HEK293 (cell line): ENCODE measurements around the gene NRN1L.

Experiments
- CTCF ChIA-PET: fragments of 350-600 bp; formaldehyde crosslinking; extraction: SDS; loops from one replicate; lab custom pipeline; 2021; ENCODE audit warnings: antibody characterized with exemption; lab: Yijun Ruan, JAX
- POLR2A ChIA-PET: fragments of 300-600 bp; formaldehyde crosslinking; extraction: SDS; loops from one replicate; lab custom pipeline; 2020; ENCODE audit warnings: antibody characterized with exemption, inconsistent platforms; lab: Yijun Ruan, JAX
- H3K27ac ChIP-seq: fragments of 200-500 bp; sonication (Bioruptor generic); 2 replicates; pipeline ENCODE4 v1.5.1; 2014; ENCODE audit warnings: low read depth, low read length, control low read depth, inconsistent platforms; ENCODE audit errors: extremely low read depth
- H3K36me3 ChIP-seq, 2 experiments: fragments of 200-500 bp in 1 of 2; sonication (Bioruptor generic) in 1 of 2; 1 replicate in 1 of 2; 2 replicates in 1 of 2; pipeline ENCODE4 v1.5.1; 2014 to 2017; ENCODE audit warnings: inconsistent platforms in 2 of 2, low read length in 2 of 2; ENCODE audit not compliant: control insufficient read depth in 2 of 2, insufficient read depth in 1 of 2
- H3K4me1 ChIP-seq: fragments of 200-500 bp; sonication (Bioruptor generic); 2 replicates; pipeline ENCODE4 v1.5.1; 2014; ENCODE audit warnings: mild to moderate bottlenecking, low read length, inconsistent platforms; ENCODE audit not compliant: control insufficient read depth, insufficient read depth
- H3K4me3 ChIP-seq: 2 replicates; pipeline ENCODE4 v1.5.1; 2011; ENCODE audit warnings: low read depth, mild to moderate bottlenecking, control low read depth, low read length, moderate library complexity
- H3K9me3 ChIP-seq: fragments of 200-500 bp; sonication (Bioruptor generic); 2 replicates; pipeline ENCODE4 v1.5.1; 2014; ENCODE audit warnings: low read depth, low read length, inconsistent platforms; ENCODE audit not compliant: control insufficient read depth, insufficient read depth
- EGR2 ChIP-seq: fragments of 450-650 bp; formaldehyde crosslinking; IDR thresholded peaks from 2 replicates; pipeline ENCODE4 v1.5.1; 2016; ENCODE audit warnings: low read depth, missing biosample characterization, missing genetic modification characterization
- INSM2 ChIP-seq: fragments of 450-650 bp; formaldehyde crosslinking; IDR thresholded peaks from 2 replicates; pipeline ENCODE4 v1.5.1; 2016; ENCODE audit warnings: missing biosample characterization, missing genetic modification characterization
- KLF16 ChIP-seq: fragments of 450-650 bp; formaldehyde crosslinking; IDR thresholded peaks from 2 replicates; pipeline ENCODE4 v1.5.1; 2017; ENCODE audit warnings: missing biosample characterization, missing genetic modification characterization
- SCRT1 ChIP-seq: fragments of 450-650 bp; formaldehyde crosslinking; IDR thresholded peaks from 2 replicates; pipeline ENCODE4 v1.5.1; 2016; ENCODE audit warnings: missing biosample characterization, missing genetic modification characterization, borderline replicate concordance
- SP3 ChIP-seq: fragments of 450-650 bp; formaldehyde crosslinking; IDR thresholded peaks from 2 replicates; pipeline ENCODE4 v1.5.1; 2016; ENCODE audit warnings: missing biosample characterization, missing genetic modification characterization
- WT1 ChIP-seq: fragments of 450-650 bp; formaldehyde crosslinking; IDR thresholded peaks from 2 replicates; pipeline ENCODE4 v1.5.1; 2016; ENCODE audit warnings: missing biosample characterization, missing genetic modification characterization
- ZBTB1 ChIP-seq: fragments of 450-650 bp; formaldehyde crosslinking; IDR thresholded peaks from 2 replicates; pipeline ENCODE4 v1.5.1; 2016; ENCODE audit warnings: missing biosample characterization, missing genetic modification characterization
- ZBTB44 ChIP-seq: fragments of 450-650 bp; IDR thresholded peaks from 2 replicates; pipeline ENCODE4 v1.5.1; 2018; ENCODE audit warnings: missing biosample characterization, mild to moderate bottlenecking, missing genetic modification characterization
- ZFHX2 ChIP-seq: fragments of 450-650 bp; formaldehyde crosslinking; conservative IDR thresholded peaks from 2 replicates; pipeline ENCODE4 v1.5.1; 2016; ENCODE audit warnings: missing biosample characterization, missing genetic modification characterization
- ZNF18 ChIP-seq: fragments of 450-650 bp; formaldehyde crosslinking; IDR thresholded peaks from 2 replicates; pipeline ENCODE4 v1.5.1; 2016; ENCODE audit warnings: missing biosample characterization, missing genetic modification characterization
- ZNF19 ChIP-seq: fragments of 450-650 bp; formaldehyde crosslinking; IDR thresholded peaks from 2 replicates; pipeline ENCODE4; 2016; ENCODE audit warnings: missing biosample characterization, missing genetic modification characterization, low read depth
- ZNF274 ChIP-seq, 2 experiments: fragments of 200-500 bp in 1 of 2; fragments of 450-650 bp in 1 of 2; sonication (Bioruptor generic) in 1 of 2; formaldehyde crosslinking in 1 of 2; IDR thresholded peaks; 2 replicates each; pipeline versions ENCODE4 v1.5.1 to v1.6.1; 2014 to 2016; ENCODE audit warnings: borderline replicate concordance in 1 of 2, inconsistent platforms in 1 of 2, low read length in 1 of 2, missing biosample characterization in 1 of 2, missing genetic modification characterization in 1 of 2
- ZNF302 ChIP-seq: fragments of 450-650 bp; formaldehyde crosslinking; IDR thresholded peaks from 2 replicates; pipeline ENCODE4 v1.5.1; 2016; ENCODE audit warnings: missing biosample characterization, missing genetic modification characterization, low read depth
- ZNF600 ChIP-seq: fragments of 450-650 bp; formaldehyde crosslinking; IDR thresholded peaks from 2 replicates; pipeline ENCODE4 v1.5.1; 2016; ENCODE audit warnings: missing biosample characterization, missing genetic modification characterization
- ZNF624 ChIP-seq: fragments of 450-650 bp; formaldehyde crosslinking; IDR thresholded peaks from 2 replicates; pipeline ENCODE4 v1.5.1; 2017; ENCODE audit warnings: missing biosample characterization, missing genetic modification characterization

The NRN1L gene

GRCh38 chr16:67877064-67877463 lies 7.6 kb upstream of the NRN1L start:
- peaks cover 0 to 80% of the 10 kb centered on the region in 2 experiments; a peak in 2 of 3 replicates for H3K36me3 ChIP-seq
- H3K27ac ChIP-seq = no peak overlapping the region
- CTCF ChIA-PET = interaction anchor here (0.6 to 1.6 kb wide), 2 partner anchors 61 to 310 kb away, joined by 3 to 7 read pairs; no protein-coding TSS in a partner anchor
- no peaks in the 10 kb centered on the region for H3K9me3 ChIP-seq
- H3K4me1 ChIP-seq = no peaks in the 10 kb centered on the region
- POLR2A ChIA-PET = no interaction called here
- no peak overlapping the region for H3K4me3 ChIP-seq
- TF ChIP-seq ZNF302 (tag by site-specific recombination) (no peak), SCRT1 (tag by site-specific recombination) (no peak), INSM2 (no peak), KLF16 (tag by site-specific recombination) (no peak), ZBTB1 (no peak), ZNF18 (no peak), ZNF624 (no peak), WT1 (tag by site-specific recombination) (no peak)

GRCh38 chr16:67878232-67878631 lies 6.5 kb upstream of the NRN1L start:
- ChIA-PET POLR2A (no interaction called here), CTCF (interaction anchor here (0.6 to 0.9 kb wide), 3 partner anchors 8 to 306 kb away, joined by 3 to 4 read pairs (median 3); no protein-coding TSS in a partner anchor)
- no peaks in the 10 kb centered on the region for H3K4me1 ChIP-seq
- TF ChIP-seq EGR2 (tag by site-specific recombination) (peak; percentile 69), ZBTB44 (tag by site-specific recombination) (no peak), ZFHX2 (peak; percentile 62), ZNF274 (IDR thresholded peaks at IDR 0.05; ENCODE audit: low read length) (no peak), ZNF274 (tag by site-specific recombination; IDR thresholded peaks at IDR 0.05; ENCODE audit: borderline replicate concordance) (no peak), SP3 (tag by site-specific recombination) (no peak)
- TF ChIP-seq, all 188 proteins: peak for 2
- H3K27ac ChIP-seq = no peak overlapping the region
- H3K36me3 ChIP-seq = peaks cover 0 to 89% of the 10 kb centered on the region in 2 experiments; a peak in 2 of 3 replicates
- H3K9me3 ChIP-seq = no peaks in the 10 kb centered on the region
- H3K4me3 ChIP-seq = no peak overlapping the region

- POLR2A ChIA-PET = interaction anchor here (1.2 kb wide), 1 partner anchor 14 kb away, joined by 3 read pairs; no protein-coding TSS in a partner anchor
Measured at GRCh38 chr16:67878846-67879245, 5.8 kb upstream of the NRN1L start.

More at GRCh38 chr16:67878846-67879245, 5.8 kb upstream of the NRN1L start:
- H3K4me1 ChIP-seq = no peaks in the 10 kb centered on the region
- H3K36me3 ChIP-seq = peaks cover 0 to 95% of the 10 kb centered on the region in 2 experiments; a peak in 2 of 3 replicates
- H3K4me3 ChIP-seq = no peak overlapping the region
- no peaks in the 10 kb centered on the region for H3K9me3 ChIP-seq
- CTCF ChIA-PET = interaction anchor here (0.6 to 0.9 kb wide), 4 partner anchors 9 to 1176 kb away, joined by 3 to 4 read pairs (median 3); no protein-coding TSS in a partner anchor
- no peak overlapping the region for H3K27ac ChIP-seq
- TF ChIP-seq ZNF19 (tag by site-specific recombination) = no peak
- TF ChIP-seq ZNF600 = 0 out of 2 replicates have a peak, but pooled peaks have one; percentile 33
- TF ChIP-seq, all 188 proteins: peak for 1
